GM18517 (cell line): ENCODE results near the gene GSTA2.
"Not testable (repeated sequence)": the region's sequence is repeated elsewhere in the genome, so short reads cannot be mapped to it uniquely, and the experiment has no call there.

Experiments used
- ATAC-seq: cut with Tn5 transposase; IDR thresholded peaks from one replicate; pipeline ENCODE4 v1.9.1; 2021; ENCODE audit warnings: mild to moderate bottlenecking, moderate library complexity; ENCODE audit not compliant: unreplicated experiment

Gene GSTA2

GRCh38 chr6:52763322-52763916 is at the start of gene GSTA2:
TSS of gene GSTA2 (minus strand) at chr6:52763475. CDS start at chr6:52757947, 5,528 bp downstream.
- not testable (repeated sequence) for ATAC-seq

GRCh38 chr6:52809777-52810176 is 46.5 kb upstream of the GSTA2 start:
- ATAC-seq: not testable (repeated sequence)

- no peak for ATAC-seq
These were observed 45.4 kb upstream of the GSTA2 start for GRCh38 chr6:52808660-52809059.

- ATAC-seq: not testable (repeated sequence)
These were observed 40.5 kb upstream of the GSTA2 start, which contains the start of gene GSTA1 for GRCh38 chr6:52803668-52804255. TSS of gene GSTA1 (minus strand) at chr6:52803816. CDS start at chr6:52799267, 4,549 bp downstream.

- no peak for ATAC-seq
These were observed 39.5 kb upstream of the GSTA2 start for GRCh38 chr6:52802806-52803205.

- ATAC-seq: no peak
These were observed 38.0 kb upstream of the GSTA2 start for GRCh38 chr6:52801188-52801841.

GRCh38 chr6:52799272-52799671 is 36.0 kb upstream of the GSTA2 start:
- not testable (repeated sequence) for ATAC-seq

- ATAC-seq: not testable (repeated sequence)
These were observed 31.1 kb upstream of the GSTA2 start for GRCh38 chr6:52794366-52794765.

- ATAC-seq: no peak
These were observed 27.6 kb upstream of the GSTA2 start for GRCh38 chr6:52790861-52791260.

- ATAC-seq: not testable (repeated sequence)
These were observed 26.4 kb upstream of the GSTA2 start for GRCh38 chr6:52789658-52790057.

GRCh38 chr6:52788478-52788877 is 25.2 kb upstream of the GSTA2 start:
- ATAC-seq: no peak

GRCh38 chr6:52787917-52788316 is 24.6 kb upstream of the GSTA2 start:
- no peak for ATAC-seq

- no peak for ATAC-seq
These were observed 23.1 kb upstream of the GSTA2 start for GRCh38 chr6:52786249-52786956.

- not testable (repeated sequence) for ATAC-seq
These were observed 19.5 kb upstream of the GSTA2 start for GRCh38 chr6:52782696-52783274.

- ATAC-seq: not testable (repeated sequence)
These were observed 18.9 kb upstream of the GSTA2 start for GRCh38 chr6:52782209-52782608.

- ATAC-seq: no peak
These were observed 16.0 kb upstream of the GSTA2 start for GRCh38 chr6:52779237-52779636.

GRCh38 chr6:52776711-52777351 is 13.6 kb upstream of the GSTA2 start:
- ATAC-seq: not testable (repeated sequence)

GRCh38 chr6:52769399-52769798 is 6.1 kb upstream of the GSTA2 start:
- not testable (repeated sequence) for ATAC-seq

GRCh38 chr6:52767658-52768057 is 4.4 kb upstream of the GSTA2 start:
- not testable (repeated sequence) for ATAC-seq

GRCh38 chr6:52761673-52762491 is 1.4 kb downstream of the GSTA2 start:
- ATAC-seq: not testable (repeated sequence)
